IMR-90 (cell line): ENCODE results near the gene MAST3. TPM values are rescaled to one million over a fixed set of nuclear protein-coding genes. Genes with fewer than 3 reads are reported as not detected.

Experiments used
- ATAC-seq: fragments of 200-7000 bp; cut with Tn5 transposase; 2 replicates; pipeline ENCODE4 v1.9.1; 2020; ENCODE audit warnings: low read depth, mild to moderate bottlenecking, moderate library complexity
- BruUV-seq: library from RNA; stranded (reverse); fragments of 400-500 nt; replicated peaks from 2 replicates; lab custom pipeline; 2021; lab: Mats Ljungman, UMichigan
- CTCF ChIA-PET: fragments of 300-600 bp; formaldehyde crosslinking; extraction: SDS; loops from one replicate; lab custom pipeline; 2021; ENCODE audit warnings: antibody characterized with exemption; lab: Yijun Ruan, JAX
- POLR2A ChIA-PET: fragments of 300-600 bp; sonication (Branson Sonifier 250); formaldehyde crosslinking; loops from one replicate; lab custom pipeline; 2022; ENCODE audit warnings: antibody characterized with exemption; ENCODE audit not compliant: unreplicated experiment; lab: Charles Lee
- DNase-seq: peaks from one replicate; pipeline ENCODE4 v3.0.0; 2013
- H2AFZ ChIP-seq: replicated peaks from 2 replicates; pipeline ENCODE3; 2013; ENCODE audit warnings: low read length, mild to moderate bottlenecking; ENCODE audit not compliant: poor library complexity
- H2AK5ac ChIP-seq: 2 replicates; pipeline ENCODE4 v1.6.1; 2013; ENCODE audit warnings: low read depth, low read length, inconsistent platforms
- H2AK9ac ChIP-seq: replicated peaks from 2 replicates; pipeline ENCODE3; 2013; ENCODE audit warnings: mild to moderate bottlenecking, low read depth, low read length, moderate library complexity; ENCODE audit not compliant: poor library complexity
- H2BK120ac ChIP-seq: 2 replicates; pipeline ENCODE4 v1.6.1; 2013; ENCODE audit warnings: low read depth, low read length, inconsistent platforms
- H2BK15ac ChIP-seq: 3 replicates; pipeline ENCODE4 v1.6.1; 2013; ENCODE audit warnings: low read depth, low read length, inconsistent platforms
- H2BK20ac ChIP-seq: 2 replicates; pipeline ENCODE4 v1.6.1; 2013; ENCODE audit warnings: low read depth, mild to moderate bottlenecking, inconsistent platforms, low read length, moderate library complexity
- H2BK5ac ChIP-seq: 2 replicates; pipeline ENCODE4 v1.6.1; 2013; ENCODE audit warnings: mild to moderate bottlenecking, low read depth, low read length, inconsistent platforms; ENCODE audit not compliant: poor library complexity, severe bottlenecking
- H3K14ac ChIP-seq: replicated peaks from 2 replicates; pipeline ENCODE4 v1.6.1; 2013; ENCODE audit warnings: low read depth, low read length, inconsistent platforms
- H3K18ac ChIP-seq: 2 replicates; pipeline ENCODE4 v1.6.1; 2013; ENCODE audit warnings: low read depth, low read length, control low read depth
- H3K23ac ChIP-seq: 2 replicates; pipeline ENCODE4 v1.6.1; 2013; ENCODE audit warnings: low read depth, low read length, inconsistent platforms
- H3K27ac ChIP-seq: 2 replicates; pipeline ENCODE4 v1.5.1; 2013; ENCODE audit warnings: mild to moderate bottlenecking, control low read depth, low read length; ENCODE audit not compliant: insufficient read depth
- H3K27me3 ChIP-seq: 2 replicates; pipeline ENCODE4 v1.6.1; 2013; ENCODE audit warnings: low read length; ENCODE audit not compliant: control insufficient read depth, insufficient read depth
- H3K36me3 ChIP-seq: 2 replicates; pipeline ENCODE4 v1.6.1; 2013; ENCODE audit warnings: low read length, mixed read lengths; ENCODE audit not compliant: control insufficient read depth, insufficient read depth
- H3K4ac ChIP-seq: 2 replicates; pipeline ENCODE4 v1.6.1; 2013; ENCODE audit warnings: low read depth, low read length, inconsistent platforms
- H3K4me1 ChIP-seq: 2 replicates; pipeline ENCODE4 v1.6.1; 2013; ENCODE audit warnings: low read length, mixed read lengths; ENCODE audit not compliant: control insufficient read depth, insufficient read depth
- H3K4me2 ChIP-seq: 2 replicates; pipeline ENCODE4 v1.6.1; 2013; ENCODE audit warnings: low read depth, mild to moderate bottlenecking, control low read depth, low read length, moderate library complexity
- H3K4me3 ChIP-seq: 2 replicates; pipeline ENCODE4 v1.5.1; 2013; ENCODE audit warnings: low read depth, mild to moderate bottlenecking, control low read depth, low read length, moderate library complexity; ENCODE audit not compliant: insufficient read depth
- H3K56ac ChIP-seq: 2 replicates; pipeline ENCODE4 v1.6.1; 2013; ENCODE audit warnings: low read length, inconsistent platforms; ENCODE audit not compliant: insufficient read depth; ENCODE audit errors: extremely low read depth
- H3K79me1 ChIP-seq, 2 experiments: 2 replicates each; pipeline ENCODE4 v1.6.1; 2013; ENCODE audit warnings: low read length in 2 of 2, inconsistent platforms in 1 of 2, low read depth in 1 of 2
- H3K9ac ChIP-seq: 2 replicates; pipeline ENCODE4 v1.6.1; 2013; ENCODE audit warnings: low read depth, low read length, control low read depth
- H3K9me1 ChIP-seq: 2 replicates; pipeline ENCODE4 v1.6.1; 2013; ENCODE audit warnings: low read length, inconsistent platforms; ENCODE audit not compliant: insufficient read depth
- H3K9me3 ChIP-seq: 2 replicates; pipeline ENCODE4 v1.6.1; 2013; ENCODE audit warnings: low read length; ENCODE audit not compliant: control insufficient read depth, insufficient read depth
- H4K20me1 ChIP-seq: 2 replicates; pipeline ENCODE4 v1.6.1; 2013; ENCODE audit warnings: low read length, inconsistent platforms; ENCODE audit not compliant: insufficient read depth
- H4K5ac ChIP-seq: 2 replicates; pipeline ENCODE4 v1.6.1; 2013; ENCODE audit warnings: mild to moderate bottlenecking, low read depth, low read length, control low read depth
- H4K8ac ChIP-seq, 2 experiments: 2 replicates each; pipeline ENCODE4 v1.6.1; 2013; ENCODE audit warnings: low read depth in 2 of 2, low read length in 2 of 2, control low read depth in 1 of 2, inconsistent platforms in 1 of 2
- H4K91ac ChIP-seq: 2 replicates; pipeline ENCODE4 v1.6.1; 2013; ENCODE audit warnings: low read depth, low read length, inconsistent platforms; ENCODE audit not compliant: insufficient read depth
- BHLHE40 ChIP-seq: fragments of 150-350 bp; IDR thresholded peaks from 2 replicates; pipeline ENCODE4 v1.6.1; 2016; ENCODE audit warnings: mild to moderate bottlenecking, low read depth, low read length
- CTCF ChIP-seq: conservative IDR thresholded peaks from 2 replicates; pipeline ENCODE4 v1.5.1; 2012; ENCODE audit warnings: mild to moderate bottlenecking, low read depth, low read length, improper control_type of control experiment
- FOS ChIP-seq: fragments of 150-350 bp; IDR thresholded peaks from 2 replicates; pipeline ENCODE4 v1.6.1; 2016; ENCODE audit warnings: low read depth, low read length
- MAZ ChIP-seq: IDR thresholded peaks from 2 replicates; pipeline ENCODE4 v1.6.1; 2012; ENCODE audit warnings: low read depth, mild to moderate bottlenecking, low read length, improper control_type of control experiment, moderate library complexity, borderline replicate concordance
- RFX5 ChIP-seq: IDR thresholded peaks from 2 replicates; pipeline ENCODE4 v1.8.0; 2012; ENCODE audit warnings: low read depth, mild to moderate bottlenecking, low read length, moderate library complexity
- SMC3 ChIP-seq: fragments of 150-350 bp; IDR thresholded peaks from 2 replicates; pipeline ENCODE4 v1.6.1; 2016; ENCODE audit warnings: low read depth, mild to moderate bottlenecking, antibody characterized with exemption, low read length, moderate library complexity
- WGBS, 2 experiments: methylation state at CpG; one replicate each; pipeline versions ENCODE4 v1.1.5 to v1.1.7; 2013; ENCODE audit warnings: missing lambda C conversion rate in 2 of 2; ENCODE audit not compliant: insufficient read length in 1 of 2; ENCODE audit errors: extremely low coverage in 2 of 2; 5-methylcytosine and 5-hydroxymethylcytosine counted together
- dilution Hi-C: fragments of 300-500 bp; cut with HindIII; formaldehyde crosslinking; loops from one replicate; pipeline ENCODE4 v1.14.3; 2018; ENCODE audit warnings: low sequenced_read_pairs; ENCODE audit not compliant: unreplicated experiment
- in situ Hi-C: fragments of 300-500 bp; cut with MboI; formaldehyde crosslinking; loops from 3 replicates; pipeline ENCODE4 v1.14.3; 2019; ENCODE audit warnings: low sequenced_read_pairs, inconsistent platforms, mixed read lengths
- intact Hi-C: fragments of 100-400 bp; cut with micrococcal nuclease; formaldehyde crosslinking; loops from 2 replicates; pipeline ENCODE4 v1.10.0; 2022
- polyA plus RNA-seq, 3 experiments: library from polyadenylated mRNA; depleted of rRNA; stranded (reverse); fragments of >200 nt; gene quantifications; 2 replicates each; pipeline ENCODE4 v1.2.3, GENCODE V29; 2012; ENCODE audit warnings: low replicate concordance in 1 of 3
- total RNA-seq: library from RNA; depleted of rRNA; stranded (reverse); fragments of >200 nt; gene quantifications from 2 replicates; pipeline ENCODE4 v1.2.3, GENCODE V29; 2012

Gene MAST3
- total and polyA plus RNA-seq, 2 of the 4 experiments (the other 2 are of a cell fraction), result 1.3 to 4.3 TPM

DNA sequence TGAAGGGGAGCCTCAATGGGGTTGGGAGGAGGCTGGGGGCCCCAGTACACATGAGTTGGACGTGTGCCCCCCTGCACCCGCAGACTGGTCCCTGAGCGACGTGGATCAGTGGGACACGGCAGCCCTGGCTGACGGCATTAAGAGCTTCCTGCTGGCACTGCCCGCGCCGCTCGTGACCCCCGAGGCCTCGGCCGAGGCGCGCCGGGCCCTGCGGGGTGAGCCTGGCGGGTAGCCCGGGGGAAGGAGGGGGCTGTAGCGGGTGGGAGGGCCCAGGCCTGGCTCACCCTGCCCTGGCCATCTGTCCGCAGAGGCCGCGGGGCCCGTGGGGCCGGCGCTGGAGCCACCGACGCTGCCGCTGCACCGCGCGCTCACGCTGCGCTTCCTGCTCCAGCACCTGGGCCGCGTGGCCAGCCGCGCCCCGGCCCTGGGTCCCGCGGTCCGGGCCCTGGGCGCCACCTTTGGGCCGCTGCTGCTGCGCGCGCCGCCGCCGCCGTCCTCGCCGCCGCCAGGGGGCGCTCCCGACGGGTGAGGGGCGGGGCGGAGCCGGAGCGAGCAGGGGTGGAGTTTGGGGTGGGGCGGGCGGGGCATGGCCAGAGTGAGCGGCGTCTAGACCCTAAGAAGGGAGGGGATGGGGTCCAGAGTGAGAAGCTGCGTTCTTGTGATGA is 63.5 kb downstream of the MAST3 start:
- Histone ChIP-seq H3K18ac (no peak overlapping the region; the same call in 1 of the 2 replicates), H3K36me3 (peaks cover 38% of the 10 kb centered on the region), H3K4me2 (peak overlapping the region; percentile 67), H3K79me1 (peaks cover 10 to 31% of the 10 kb centered on the region in 2 experiments), H2AK9ac (peak overlapping the region; percentile 68), H2AK5ac (peak overlapping the region; percentile 35; the same call in 1 of the 2 replicates), H4K8ac (peak overlapping the region in 1 of 2 experiments; percentile 83; a peak in 1 of 4 replicates), H2AFZ (peak overlapping the region; percentile 87), H3K9ac (no peak overlapping the region; the same call in 1 of the 2 replicates), H3K23ac (no peak overlapping the region), H3K9me3 (no peaks in the 10 kb centered on the region), H4K91ac (no peak overlapping the region), H3K4me1 (peaks cover 15% of the 10 kb centered on the region), H2BK5ac (no peak overlapping the region), H3K4ac (no peak overlapping the region), H4K20me1 (peaks cover 10% of the 10 kb centered on the region), H3K9me1 (peaks cover 10% of the 10 kb centered on the region), H3K14ac (no peak overlapping the region), H2BK20ac (no peak overlapping the region), H3K27me3 (no peaks in the 10 kb centered on the region), H3K27ac (no peak overlapping the region; the same call in 1 of the 2 replicates), H3K56ac (0 out of 2 replicates have a peak overlapping the region, but pooled peaks have one; percentile 6), H4K5ac (no peak overlapping the region), H2BK15ac (no peak overlapping the region), H3K4me3 (0 out of 2 replicates have a peak overlapping the region, but pooled peaks have one; percentile 13), H2BK120ac (no peak overlapping the region)
- ChIA-PET CTCF (interaction anchor here (1.1 kb wide), 1 partner anchor 92 kb away, joined by 3 read pairs; no protein-coding TSS in a partner anchor), POLR2A (no interaction called here)
- no TSS peak for BruUV-seq
- in situ Hi-C loops (no loop called here), intact Hi-C loops (no loop called here), dilution Hi-C loops (no loop called here)
- 2% methylated on average over 22 of the region's 66 CpGs; no CpG with 5 or more reads in 1 of the 2 experiments for WGBS, 2 experiments
- DNase-seq (peak; percentile 28), ATAC-seq (peak; percentile 94)
- TF ChIP-seq RFX5 (no peak), SMC3 (peak; percentile 34; the same call in 1 of the 2 replicates), FOS (no peak), CTCF (peak; percentile 76), MAZ (peak; percentile 96), BHLHE40 (no peak)
